SHP77 treated with DMSO at 0.1 percent for 48 hours (cell line): ENCODE results near the gene CIT.
"Not testable (repeated sequence)": the region's sequence is repeated elsewhere in the genome, so short reads cannot be mapped to it uniquely, and the experiment has no call there.

Source experiments
- DNase-seq: peaks from one replicate; lab custom pipeline; 2025; lab: John Stamatoyannopoulos, UW

CIT gene

GRCh38 chr12:119735079-119735478 is 142.0 kb downstream of the CIT start:
- no peak for DNase-seq

GRCh38 chr12:119730381-119730780 is 146.7 kb downstream of the CIT start:
- DNase-seq = no peak

GRCh38 chr12:119729871-119730270 is 147.2 kb downstream of the CIT start:
- DNase-seq = no peak

GRCh38 chr12:119728444-119728745 is 148.7 kb downstream of the CIT start:
- no peak for DNase-seq

GRCh38 chr12:119727600-119728443 is 149.3 kb downstream of the CIT start:
- no peak for DNase-seq

GRCh38 chr12:119725523-119725922 is 151.6 kb downstream of the CIT start:
- DNase-seq = no peak

- DNase-seq = no peak
These were observed 155.8 kb downstream of the CIT start for GRCh38 chr12:119721306-119721705.

- DNase-seq = no peak
These were observed 156.8 kb downstream of the CIT start for GRCh38 chr12:119720349-119720748.

- DNase-seq = no peak
These were observed 159.0 kb downstream of the CIT start for GRCh38 chr12:119718141-119718540.

- no peak for DNase-seq
These were observed 161.9 kb downstream of the CIT start for GRCh38 chr12:119715268-119715620.

- DNase-seq = no peak
These were observed 162.4 kb downstream of the CIT start for GRCh38 chr12:119714614-119715267.

GRCh38 chr12:119713551-119714031 is 163.5 kb downstream of the CIT start:
- DNase-seq = no peak

- no peak for DNase-seq
These were observed 164.4 kb downstream of the CIT start for GRCh38 chr12:119712721-119713120.

GRCh38 chr12:119711693-119712092 is 165.4 kb downstream of the CIT start:
- DNase-seq = no peak

- no peak for DNase-seq
These were observed 166.1 kb downstream of the CIT start for GRCh38 chr12:119710965-119711551.

- DNase-seq = no peak
These were observed 166.7 kb downstream of the CIT start for GRCh38 chr12:119710374-119710964.

GRCh38 chr12:119706427-119706826 is 170.7 kb downstream of the CIT start:
- DNase-seq = not testable (repeated sequence)

- DNase-seq = no peak
These were observed 171.9 kb downstream of the CIT start for GRCh38 chr12:119705182-119705581.

GRCh38 chr12:119704065-119704747 is 172.9 kb downstream of the CIT start:
- DNase-seq = no peak

GRCh38 chr12:119700078-119700477 is 177.0 kb downstream of the CIT start:
- DNase-seq = no peak

- DNase-seq = no peak
These were observed 177.8 kb downstream of the CIT start for GRCh38 chr12:119699199-119699760.

- no peak for DNase-seq
These were observed 180.2 kb downstream of the CIT start for GRCh38 chr12:119696943-119697342.
